H1 (cell line): ENCODE measurements around the gene PHC1. TPM values are rescaled to one million over a fixed set of nuclear protein-coding genes. Genes with fewer than 3 reads are reported as not detected.
A peak's percentile ranks its signal among the peaks of the same experiment; 100 is the strongest.

Experiments used
- CTCF ChIA-PET: fragments of 300-600 bp; sonication (Branson Sonifier 250); formaldehyde crosslinking; loops from one replicate; lab custom pipeline; 2021; ENCODE audit not compliant: partially characterized antibody; lab: Charles Lee
- POLR2A ChIA-PET: fragments of 300-600 bp; sonication (Branson Sonifier 250); formaldehyde crosslinking; loops from one replicate; lab custom pipeline; 2021; ENCODE audit warnings: inconsistent platforms; ENCODE audit not compliant: partially characterized antibody; lab: Charles Lee
- DNase-seq, 2 experiments: peaks; one replicate each; pipeline versions ENCODE4 v3.0.0 to v3.0.0-alpha.2; 2010 to 2022; ENCODE audit warnings: low spot score in 2 of 2, low read depth in 1 of 2, mixed read lengths in 1 of 2
- FAIRE-seq: peaks from 2 replicates; lab custom pipeline; 2011; peaks lifted over from hg19 to GRCh38; lab: Jason Lieb, UNC
- H2AFZ ChIP-seq: 2 replicates; pipeline ENCODE4 v1.8.1; 2012; ENCODE audit warnings: low read length, inconsistent platforms
- H2AK5ac ChIP-seq: 2 replicates; pipeline ENCODE4 v1.6.1; 2013; ENCODE audit warnings: low read depth, low read length
- H2BK120ac ChIP-seq: replicated peaks from 2 replicates; pipeline ENCODE3; 2013; ENCODE audit warnings: low read depth, low read length, inconsistent platforms
- H2BK12ac ChIP-seq: 2 replicates; pipeline ENCODE4 v1.6.1; 2013; ENCODE audit warnings: low read depth, low read length
- H2BK15ac ChIP-seq: 2 replicates; pipeline ENCODE4 v1.6.1; 2013; ENCODE audit warnings: low read length
- H2BK20ac ChIP-seq: 2 replicates; pipeline ENCODE4 v1.6.1; 2013; ENCODE audit warnings: low read length
- H2BK5ac ChIP-seq: 2 replicates; pipeline ENCODE4 v1.6.1; 2013; ENCODE audit warnings: low read depth, low read length
- H3K14ac ChIP-seq: 2 replicates; pipeline ENCODE4 v1.6.1; 2013; ENCODE audit warnings: inconsistent platforms; ENCODE audit not compliant: insufficient read length
- H3K18ac ChIP-seq: 2 replicates; pipeline ENCODE4 v1.6.1; 2013; ENCODE audit warnings: low read length; ENCODE audit errors: extremely low read depth
- H3K23ac ChIP-seq: 2 replicates; pipeline ENCODE4 v1.6.1; 2013; ENCODE audit warnings: inconsistent platforms; ENCODE audit not compliant: insufficient read length
- H3K23me2 ChIP-seq: 2 replicates; pipeline ENCODE4 v1.6.1; 2013; ENCODE audit warnings: low read depth, low read length
- H3K27ac ChIP-seq: 2 replicates; pipeline ENCODE4 v1.6.1; 2011; ENCODE audit warnings: low read depth, low read length, inconsistent platforms
- H3K27me3 ChIP-seq, 4 experiments: replicated peaks in 1 of 4; 1 replicate in 1 of 4; 2 replicates in 3 of 4; pipeline versions ENCODE4 v1.6.1 to v1.8.1; 2011 to 2013; ENCODE audit warnings: low read length in 3 of 4, mild to moderate bottlenecking in 3 of 4, inconsistent platforms in 2 of 4, mixed read lengths in 2 of 4, moderate library complexity in 1 of 4; ENCODE audit not compliant: control insufficient read depth in 3 of 4, insufficient read depth in 3 of 4; ENCODE audit errors: extremely low read depth in 1 of 4
- H3K36me3 ChIP-seq, 4 experiments: 2 replicates each; pipeline versions ENCODE4 v1.6.1 to v1.8.1; 2011 to 2013; ENCODE audit warnings: mild to moderate bottlenecking in 4 of 4, low read length in 3 of 4, moderate library complexity in 2 of 4, control low read depth in 1 of 4, inconsistent platforms in 1 of 4; ENCODE audit not compliant: insufficient read depth in 4 of 4, control insufficient read depth in 2 of 4
- H3K4ac ChIP-seq: replicated peaks from 2 replicates; pipeline ENCODE3; 2013; ENCODE audit warnings: low read length, low read depth, mixed read lengths, inconsistent platforms; ENCODE audit not compliant: insufficient read length
- H3K4me1 ChIP-seq, 4 experiments: replicated peaks in 1 of 4; 1 replicate in 1 of 4; 2 replicates in 3 of 4; pipeline versions ENCODE4 v1.6.1 to v1.8.1; 2011 to 2013; ENCODE audit warnings: low read length in 3 of 4, inconsistent platforms in 2 of 4, mixed read lengths in 1 of 4; ENCODE audit not compliant: insufficient read depth in 4 of 4, control insufficient read depth in 3 of 4
- H3K4me2 ChIP-seq, 2 experiments: 2 replicates each; pipeline versions ENCODE4 v1.6.1 to v1.8.1; 2011 to 2013; ENCODE audit warnings: low read depth in 2 of 2, low read length in 2 of 2, control low read depth in 1 of 2, inconsistent platforms in 1 of 2, mild to moderate bottlenecking in 1 of 2; ENCODE audit not compliant: insufficient read depth in 1 of 2
- H3K4me3 ChIP-seq, 4 experiments: fragments of 200-600, 300-600 bp in 1 of 4; sonication (generic), shearing (Covaris generic), sonication (Bioruptor Twin) in 1 of 4; 2 replicates each; pipeline versions ENCODE4 v1.5.1 to v1.8.1; 2011 to 2016; ENCODE audit warnings: low read length in 4 of 4, low read depth in 3 of 4, control low read depth in 2 of 4, inconsistent platforms in 2 of 4, mild to moderate bottlenecking in 2 of 4, mixed read lengths in 1 of 4, moderate library complexity in 1 of 4; ENCODE audit not compliant: insufficient read depth in 2 of 4; ENCODE audit errors: extremely low read depth in 1 of 4
- H3K56ac ChIP-seq: replicated peaks from 2 replicates; pipeline ENCODE3; 2013; ENCODE audit warnings: low read depth, mild to moderate bottlenecking, mixed read lengths, low read length, inconsistent platforms; ENCODE audit not compliant: insufficient read length
- H3K79me1 ChIP-seq: 2 replicates; pipeline ENCODE4 v1.6.1; 2013; ENCODE audit warnings: low read depth, low read length, control low read depth
- H3K79me2 ChIP-seq, 2 experiments: 2 replicates each; pipeline versions ENCODE4 v1.6.1 to v1.8.1; 2012 to 2013; ENCODE audit warnings: low read length in 2 of 2, mild to moderate bottlenecking in 2 of 2, inconsistent platforms in 1 of 2; ENCODE audit not compliant: insufficient read depth in 2 of 2, control insufficient read depth in 1 of 2
- H3K9ac ChIP-seq, 4 experiments: replicated peaks in 1 of 4; 1 replicate in 1 of 4; 2 replicates in 3 of 4; pipeline versions ENCODE4 v1.6.1 to v1.8.1; 2011 to 2013; ENCODE audit warnings: low read depth in 3 of 4, low read length in 3 of 4, control low read depth in 2 of 4, mild to moderate bottlenecking in 2 of 4, moderate library complexity in 2 of 4, inconsistent platforms in 1 of 4; ENCODE audit errors: extremely low read depth in 1 of 4
- H3K9me3 ChIP-seq, 2 experiments: 2 replicates each; pipeline versions ENCODE4 v1.6.1 to v1.8.1; 2012 to 2013; ENCODE audit warnings: mild to moderate bottlenecking in 2 of 2, moderate library complexity in 2 of 2, control low read depth in 1 of 2, inconsistent platforms in 1 of 2, low read depth in 1 of 2, low read length in 1 of 2, mixed read lengths in 1 of 2; ENCODE audit not compliant: insufficient read depth in 2 of 2
- H4K20me1 ChIP-seq, 2 experiments: replicated peaks in 1 of 2; 2 replicates each; pipeline versions ENCODE3 to v1.8.1; 2011 to 2013; ENCODE audit warnings: inconsistent platforms in 2 of 2, low read length in 2 of 2, mild to moderate bottlenecking in 1 of 2; ENCODE audit not compliant: insufficient read depth in 2 of 2, control insufficient read depth in 1 of 2
- H4K5ac ChIP-seq: 2 replicates; pipeline ENCODE4 v1.6.1; 2013; ENCODE audit warnings: low read length, low read depth, mixed read lengths, inconsistent platforms; ENCODE audit not compliant: insufficient read length
- H4K8ac ChIP-seq: 2 replicates; pipeline ENCODE4 v1.8.0; 2013; ENCODE audit warnings: mild to moderate bottlenecking, moderate library complexity, low read length, inconsistent platforms; ENCODE audit not compliant: insufficient read depth; ENCODE audit errors: extremely low read depth
- H4K91ac ChIP-seq: replicated peaks from 2 replicates; pipeline ENCODE3; 2013; ENCODE audit warnings: low read length, mixed read lengths, inconsistent platforms; ENCODE audit not compliant: insufficient read length
- ASH2L ChIP-seq: fragments of 200-600, 300-600 bp; sonication (generic); IDR thresholded peaks from one replicate; pipeline ENCODE4 v1.7.1; 2017; ENCODE audit warnings: low read length
- E2F6 ChIP-seq: IDR thresholded peaks from 2 replicates; pipeline ENCODE4 v1.6.1; 2012; ENCODE audit warnings: inconsistent platforms
- RFX5 ChIP-seq: IDR thresholded peaks from 2 replicates; pipeline ENCODE4 v1.6.1; 2011; ENCODE audit warnings: low read depth, low read length, improper control_type of control experiment, borderline replicate concordance
- SIRT6 ChIP-seq: IDR thresholded peaks from one replicate; pipeline ENCODE4 v1.7.1; 2012; ENCODE audit warnings: low read length, inconsistent platforms
- WGBS, 2 experiments: shearing (Covaris generic) in 1 of 2; methylation state at CpG; one replicate each; pipeline versions ENCODE4 v1.1.6 to v1.1.7; 2013 to 2015; ENCODE audit warnings: low lambda C conversion rate in 2 of 2, mixed read lengths in 2 of 2, inconsistent platforms in 1 of 2, low coverage in 1 of 2, missing lambda C conversion rate in 1 of 2; ENCODE audit not compliant: insufficient replicate concordance in 2 of 2, insufficient coverage in 1 of 2, insufficient read length in 1 of 2; ENCODE audit errors: extremely low coverage in 1 of 2, missing lambda C conversion rate in 1 of 2; 5-methylcytosine and 5-hydroxymethylcytosine counted together
- polyA plus RNA-seq, 7 experiments: library from polyadenylated mRNA; depleted of rRNA in 3 of 7; stranded (reverse) in 5 of 7; unstranded in 2 of 7; fragments of >200 nt in 5 of 7; fragments of 200-250 nt in 2 of 7; gene quantifications; 1 replicate in 5 of 7; 2 replicates in 1 of 7; 4 replicates in 1 of 7; pipeline versions ENCODE4 v1.2.1 to v1.2.3, GENCODE V29; 2011 to 2013; ENCODE audit warnings: missing spikeins in 2 of 7, mixed read lengths in 2 of 7
- total RNA-seq: library from RNA; stranded (reverse); fragmentation: NEBNext Ultra II Directional; extraction: Animal tissue kit (Norgen Biotek cat#: 25700); gene quantifications from 2 replicates; pipeline ENCODE4 v1.2.1, GENCODE V29; 2021

The PHC1 gene
- total and polyA plus RNA-seq, 2 of the 8 experiments (the other 6 are each of a cell fraction or from before 2014, with no cell fraction given), result 934 to 1,655 TPM

GRCh38 chr12:8911606-8912268 is 2.6 kb upstream of the PHC1 start:
- Histone ChIP-seq H3K9me3 (no peaks in the 10 kb centered on the region), H3K4me1 (peaks cover 4 to 31% (median 20%) of the 10 kb centered on the region in 4 experiments), H3K23me2 (peaks cover 9% of the 10 kb centered on the region), H3K79me1 (no peaks in the 10 kb centered on the region), H3K14ac (no peak overlapping the region), H3K4me3 (peak overlapping the region in 2 of 4 experiments; percentile 74 to 99; a peak in 3 of 8 replicates), H3K4me2 (peak overlapping the region; percentile 78 to 92), H2BK12ac (peak overlapping the region; percentile 93; the same call in 1 of the 2 replicates), H4K8ac (no peak overlapping the region), H3K9ac (peak overlapping the region in 1 of 4 experiments; percentile 33; a peak in 1 of 7 replicates), H3K79me2 (peaks cover 19 to 24% of the 10 kb centered on the region in 2 experiments), H2BK15ac (no peak overlapping the region), H4K91ac (peak overlapping the region; percentile 87), H3K4ac (no peak overlapping the region), H2BK5ac (peak overlapping the region; percentile 89; the same call in 1 of the 2 replicates), H3K27ac (peak overlapping the region; percentile 83), H3K27me3 (no peaks in the 10 kb centered on the region), H2BK20ac (no peak overlapping the region), H2AK5ac (no peak overlapping the region), H4K5ac (peak overlapping the region; percentile 100), H3K23ac (no peak overlapping the region), H3K18ac (peak overlapping the region; percentile 79; the same call in 1 of the 2 replicates), H3K36me3 (peaks cover 0 to 9% (median 0%) of the 10 kb centered on the region in 4 experiments; a peak in 1 of 8 replicates), H4K20me1 (peaks cover 2 to 4% of the 10 kb centered on the region in 2 experiments), H2AFZ (no peak overlapping the region), H3K56ac (no peak overlapping the region), H2BK120ac (peak overlapping the region; percentile 13)
- ChIA-PET CTCF (interaction anchor here (0.9 to 1.9 kb wide), 4 partner anchors 51 to 130 kb away, joined by 3 to 9 read pairs (median 4); no protein-coding TSS in a partner anchor), POLR2A (interaction anchor here (0.6 to 18.7 kb wide), 17 partner anchors 9 to 570 kb away, joined by 3 to 438 read pairs (median 6); partner anchors contain the start of gene M6PR)
- DNase-seq, result no peak
- FAIRE-seq, result peak; percentile 89
- WGBS, 2 experiments, result 2% methylated on average over 3 of the region's 3 CpGs; no CpG with 5 or more reads in 1 of the 2 experiments
- TF ChIP-seq E2F6 (no peak), SIRT6 (no peak), ASH2L (peak; percentile 17), RFX5 (no peak)
